ENCODE data around the gene RGS13.
A peak's percentile ranks its signal among the peaks of the same experiment; 100 is the strongest.

The RGS13 gene, protein sequence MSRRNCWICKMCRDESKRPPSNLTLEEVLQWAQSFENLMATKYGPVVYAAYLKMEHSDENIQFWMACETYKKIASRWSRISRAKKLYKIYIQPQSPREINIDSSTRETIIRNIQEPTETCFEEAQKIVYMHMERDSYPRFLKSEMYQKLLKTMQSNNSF

DNA sequence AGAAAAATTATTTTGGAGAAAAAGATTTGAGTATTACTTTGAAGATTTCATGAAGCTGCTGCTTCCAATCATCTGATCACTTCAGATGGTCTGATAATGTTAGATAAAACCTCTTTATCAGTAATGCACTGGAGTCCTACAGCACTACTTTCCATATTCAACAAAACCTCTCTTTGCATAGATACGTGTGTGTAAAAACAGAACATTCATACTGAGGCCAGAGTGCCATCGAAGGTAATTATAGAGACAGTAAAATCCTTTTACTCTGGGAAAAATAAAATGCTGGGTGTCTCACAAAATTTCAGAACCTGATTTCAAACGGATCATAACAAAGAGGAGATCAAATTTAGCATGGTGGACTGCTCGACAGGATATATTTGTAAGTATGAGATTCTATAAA, at the start of gene RGS13:
Gene RGS13 (plus strand): TSS at position 209 of the 400 bp plus-strand sequence. CDS start 8,188 bp downstream, outside the sequence.
- TF ChIP-seq CTCF (IDR thresholded peaks at IDR 0.05; ENCODE audit: low read depth, low read length): no peak
- DNase-seq (ENCODE audit: low read depth in 2 of 2): no peak
- no peak within 1 kb of the TSS for H3K4me3 ChIP-seq (replicated peaks in 1 of 2; ENCODE audit: low read depth in 2 of 2, low read length in 2 of 2)

DNA sequence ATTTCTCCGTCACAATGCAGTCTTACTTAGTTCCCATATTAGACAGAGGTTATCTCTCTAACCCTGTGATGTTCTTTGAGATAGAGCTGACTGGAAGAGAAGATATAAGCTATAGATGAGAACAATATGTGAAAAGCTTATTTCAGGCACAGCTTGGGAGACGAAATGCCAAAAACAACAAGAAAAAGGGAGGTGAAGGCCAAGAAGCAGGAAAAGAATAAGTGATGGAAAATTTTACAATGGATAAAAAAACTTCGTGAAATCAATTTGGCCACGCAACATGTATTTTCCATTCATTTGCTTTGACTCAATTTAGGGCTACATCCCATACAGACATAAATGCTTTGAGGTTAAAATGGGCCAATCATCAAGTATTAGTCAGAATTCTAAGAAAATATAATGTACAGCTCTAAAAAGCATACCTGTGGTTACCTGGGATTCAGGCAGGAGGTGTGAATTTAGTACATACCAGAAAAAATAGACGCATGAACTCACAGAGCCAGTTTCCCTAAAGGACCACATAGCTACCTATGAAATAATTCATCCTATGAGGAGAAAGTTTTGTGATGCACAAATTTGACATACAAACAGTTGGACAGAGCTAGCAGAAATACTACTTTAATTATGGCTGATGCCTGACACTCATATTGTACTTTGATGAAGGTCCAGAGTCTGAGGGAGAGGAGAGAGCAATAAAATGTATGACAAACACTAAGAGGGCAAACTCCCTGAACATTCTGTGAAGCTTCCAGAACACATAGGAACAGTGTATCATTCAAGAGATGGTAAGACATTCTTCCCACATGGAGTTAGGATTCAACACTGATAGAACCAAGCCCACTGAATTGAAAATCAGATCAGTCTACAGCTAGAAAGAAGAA, 48.3 kb upstream of the RGS13 start:
- DNase-seq (ENCODE audit: low read depth in 2 of 2): no peak
- TF ChIP-seq CTCF (IDR thresholded peaks at IDR 0.05; ENCODE audit: low read depth, low read length): no peak
- no peak overlapping the region for H3K4me3 ChIP-seq (replicated peaks in 1 of 2; ENCODE audit: low read depth in 2 of 2, low read length in 2 of 2)

DNA sequence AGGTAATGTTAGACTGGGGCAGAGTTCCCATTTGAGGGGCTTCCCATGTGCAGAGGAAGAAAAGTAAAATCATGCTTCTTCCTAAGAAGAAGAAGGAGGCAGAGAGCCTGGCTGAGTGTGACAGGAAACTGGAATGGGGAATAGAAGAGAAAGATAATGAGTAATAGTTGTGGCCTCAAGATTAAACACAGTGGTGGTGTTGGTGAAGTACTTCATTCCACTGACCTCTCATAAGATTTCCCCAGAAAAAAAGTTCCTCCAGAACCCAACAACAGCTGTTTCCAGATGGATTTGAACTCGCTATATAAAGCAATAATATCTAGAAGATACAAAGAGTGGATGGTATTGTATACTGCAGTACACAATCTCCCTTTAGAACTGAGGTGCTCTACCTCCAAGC, 47.4 kb upstream of the RGS13 start:
- no peak for TF ChIP-seq CTCF (IDR thresholded peaks at IDR 0.05; ENCODE audit: low read depth, low read length)
- peak; percentile 22 to 33 for DNase-seq (ENCODE audit: low read depth in 2 of 2)
- H3K4me3 ChIP-seq (replicated peaks in 1 of 2; ENCODE audit: low read depth in 2 of 2, low read length in 2 of 2): no peak overlapping the region

DNA sequence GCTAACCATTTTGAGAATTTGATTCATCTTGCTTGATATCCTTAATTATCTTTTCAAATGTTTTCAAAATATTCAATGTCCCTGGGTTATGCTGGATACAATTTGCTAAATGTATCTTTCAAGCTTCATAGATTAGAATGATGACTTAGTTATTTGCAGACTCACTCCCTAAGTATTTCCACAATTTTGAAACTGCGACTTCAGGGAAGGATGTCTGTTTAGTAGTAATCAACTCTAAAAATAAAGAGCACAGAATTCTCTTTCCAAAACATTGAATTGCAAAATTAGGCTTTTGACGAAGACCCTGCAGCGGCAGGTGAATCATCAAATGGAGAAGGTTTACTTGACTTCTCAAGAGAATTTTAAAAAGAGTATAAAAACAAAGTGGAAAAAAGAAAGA, 46.1 kb upstream of the RGS13 start:
- no peak overlapping the region for H3K4me3 ChIP-seq (replicated peaks in 1 of 2; ENCODE audit: low read depth in 2 of 2, low read length in 2 of 2)
- TF ChIP-seq CTCF (IDR thresholded peaks at IDR 0.05; ENCODE audit: low read depth, low read length): no peak
- peak; percentile 31 to 56 for DNase-seq (ENCODE audit: low read depth in 2 of 2)

DNA sequence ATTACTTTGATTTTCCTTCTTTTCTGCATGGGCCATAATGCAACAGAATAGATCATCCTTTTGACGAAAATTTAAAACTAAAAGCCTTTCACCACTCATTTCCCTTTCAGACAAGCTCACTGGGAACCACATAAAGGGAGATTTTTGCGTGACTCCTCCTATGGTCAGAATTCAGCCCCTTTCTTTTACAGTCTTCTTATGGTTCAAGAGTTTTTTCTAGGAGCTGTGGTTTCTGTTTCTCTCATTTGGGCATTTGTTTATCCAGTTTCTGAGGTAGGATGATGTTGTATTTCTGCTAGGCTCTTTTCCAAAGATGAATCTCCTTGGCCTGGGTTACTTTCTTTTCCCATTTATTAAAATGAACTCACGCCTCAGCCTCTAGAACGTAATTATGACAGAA, 43.4 kb upstream of the RGS13 start:
- DNase-seq (ENCODE audit: low read depth in 2 of 2): no peak
- no peak overlapping the region for H3K4me3 ChIP-seq (replicated peaks in 1 of 2; ENCODE audit: low read depth in 2 of 2, low read length in 2 of 2)

More for the DNA sequence above, 43.4 kb upstream of the RGS13 start:
- TF ChIP-seq CTCF (IDR thresholded peaks at IDR 0.05; ENCODE audit: low read depth, low read length): no peak
